KBM-7 (cell line): ENCODE data around the gene ARFGEF3.
A peak's percentile ranks its signal among the peaks of the same experiment; 100 is the strongest.

Experiments
- DNase-seq: peaks from one replicate; pipeline ENCODE4 v3.0.0-alpha.2; 2015
- in situ Hi-C: fragments of 300-500 bp; cut with MboI; formaldehyde crosslinking; loops from 2 replicates; pipeline ENCODE4 v1.14.3; 2020; ENCODE audit warnings: low sequenced_read_pairs, low pct_unique_long_range_greater_than_20kb, mixed read lengths

ARFGEF3 gene

DNA sequence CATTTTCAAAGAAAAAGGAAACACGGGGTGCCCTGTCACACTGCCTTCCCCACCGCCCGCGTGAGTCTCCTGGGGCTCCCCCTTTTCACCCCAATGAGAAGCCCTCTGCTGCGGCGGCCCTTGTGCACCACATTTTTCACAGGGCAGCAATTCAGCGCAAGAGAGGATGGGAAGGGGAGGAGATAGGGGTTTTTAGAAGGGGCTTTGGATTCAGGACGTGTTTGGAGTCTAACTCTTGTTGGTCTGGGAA lies 726 bp upstream of the ARFGEF3 start:
- DNase-seq, result peak; percentile 11
- in situ Hi-C loops, result no loop called here

GRCh38 chr6:138162111-138162954 lies 594 bp downstream of the ARFGEF3 start:
- DNase-seq, result peak; percentile 44
- in situ Hi-C loops, result no loop called here

GRCh38 chr6:138162955-138163575 lies 1.3 kb downstream of the ARFGEF3 start:
- DNase-seq, result no peak
- in situ Hi-C loops, result no loop called here

- in situ Hi-C loops, result no loop called here
- no peak for DNase-seq
These were observed 13.9 kb downstream of the ARFGEF3 start for GRCh38 chr6:138175596-138175995.

GRCh38 chr6:138176652-138177232 lies 15.0 kb downstream of the ARFGEF3 start:
- in situ Hi-C loops, result no loop called here

GRCh38 chr6:138182939-138183789 lies 21.4 kb downstream of the ARFGEF3 start:
- DNase-seq, result no peak
- in situ Hi-C loops, result no loop called here

More at GRCh38 chr6:138176652-138177232, 15.0 kb downstream of the ARFGEF3 start:
- DNase-seq, result no peak

DNA sequence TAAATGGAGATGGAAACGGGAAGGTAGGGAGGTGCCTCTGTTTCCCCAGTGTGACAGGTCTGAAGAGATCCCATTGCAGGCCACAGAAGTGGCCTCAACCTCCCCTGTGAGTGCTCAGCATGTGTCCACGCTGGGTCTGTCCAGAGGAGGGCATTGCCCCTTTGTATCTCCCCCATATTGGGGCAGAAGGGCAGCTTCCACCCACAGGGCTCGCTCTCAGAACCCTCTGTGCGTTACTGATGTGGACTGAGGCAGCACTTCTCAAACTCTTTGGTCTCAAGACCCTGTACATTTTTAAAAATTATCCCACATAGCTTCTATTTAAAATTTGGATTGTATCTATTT lies 22.0 kb downstream of the ARFGEF3 start:
- DNase-seq, result no peak
- in situ Hi-C loops, result no loop called here

DNA sequence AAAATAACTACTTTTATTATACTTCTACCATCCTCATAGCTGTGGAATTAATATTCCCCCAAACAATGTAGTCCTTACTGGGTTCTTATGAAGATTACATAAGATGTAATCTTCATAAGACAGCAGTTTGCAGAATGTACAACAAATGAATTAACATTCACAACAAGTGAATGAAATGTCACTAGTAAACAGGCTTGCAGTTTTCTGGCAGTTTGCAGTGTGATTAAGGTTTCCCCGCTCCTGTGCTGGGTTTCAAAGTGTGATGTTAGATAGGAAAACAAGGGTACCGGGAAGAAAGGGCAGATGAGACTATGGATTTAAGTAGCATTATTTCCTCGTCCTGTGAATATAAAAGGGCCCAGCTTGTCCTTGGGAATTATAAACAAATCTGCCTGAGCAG lies 22.5 kb downstream of the ARFGEF3 start:
- no peak for DNase-seq
- in situ Hi-C loops, result no loop called here

DNA sequence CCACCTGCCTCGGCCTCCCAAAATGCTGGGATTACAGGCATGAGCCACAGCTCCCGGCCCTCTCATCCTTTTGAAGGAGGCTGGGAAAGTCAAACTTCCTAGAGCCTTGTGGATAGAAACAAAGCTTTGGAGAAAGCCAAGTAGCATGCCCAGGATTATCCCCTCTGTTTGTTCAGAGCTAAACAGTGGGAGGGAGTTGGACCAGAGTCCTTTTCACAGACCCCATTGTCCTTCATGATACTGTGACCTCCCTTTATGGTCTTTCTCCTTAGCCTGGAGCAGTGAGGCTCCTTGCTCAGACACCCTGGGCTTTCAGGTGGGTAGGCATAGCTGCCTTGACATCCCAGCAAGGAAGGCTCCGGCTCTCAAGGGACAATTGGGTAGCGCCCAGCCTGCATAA lies 25.4 kb downstream of the ARFGEF3 start:
- in situ Hi-C loops, result no loop called here
- no peak for DNase-seq

- in situ Hi-C loops, result no loop called here
- no peak for DNase-seq
These were observed 26.7 kb downstream of the ARFGEF3 start for GRCh38 chr6:138188278-138188941.

GRCh38 chr6:138194287-138194686 lies 32.5 kb downstream of the ARFGEF3 start:
- no peak for DNase-seq
- in situ Hi-C loops, result no loop called here

GRCh38 chr6:138196122-138196738 lies 34.5 kb downstream of the ARFGEF3 start:
- in situ Hi-C loops, result no loop called here
- DNase-seq, result no peak

DNA sequence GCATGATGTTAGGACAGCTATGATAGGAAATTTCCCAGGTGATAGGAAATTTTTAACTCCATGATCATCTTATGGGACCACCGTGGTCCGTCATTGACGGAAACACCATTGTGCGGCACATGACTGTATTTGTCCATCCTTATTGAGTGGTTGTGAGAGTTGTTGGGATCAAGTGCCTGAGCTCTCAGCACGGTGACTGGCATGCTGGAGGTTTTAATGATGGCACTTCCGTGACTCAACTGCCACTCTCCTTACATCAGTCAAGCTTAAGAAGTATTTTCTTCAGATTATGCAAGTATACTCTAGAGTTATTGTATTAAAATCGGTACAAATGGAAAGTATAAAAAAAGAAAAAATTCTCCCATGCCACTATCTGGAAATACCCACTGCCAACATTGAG lies 35.8 kb downstream of the ARFGEF3 start:
- DNase-seq, result no peak
- in situ Hi-C loops, result no loop called here

GRCh38 chr6:138198430-138199091 lies 36.8 kb downstream of the ARFGEF3 start:
- no peak for DNase-seq
- in situ Hi-C loops, result no loop called here

GRCh38 chr6:138201836-138202235 lies 40.1 kb downstream of the ARFGEF3 start:
- DNase-seq, result no peak
- in situ Hi-C loops, result no loop called here

DNA sequence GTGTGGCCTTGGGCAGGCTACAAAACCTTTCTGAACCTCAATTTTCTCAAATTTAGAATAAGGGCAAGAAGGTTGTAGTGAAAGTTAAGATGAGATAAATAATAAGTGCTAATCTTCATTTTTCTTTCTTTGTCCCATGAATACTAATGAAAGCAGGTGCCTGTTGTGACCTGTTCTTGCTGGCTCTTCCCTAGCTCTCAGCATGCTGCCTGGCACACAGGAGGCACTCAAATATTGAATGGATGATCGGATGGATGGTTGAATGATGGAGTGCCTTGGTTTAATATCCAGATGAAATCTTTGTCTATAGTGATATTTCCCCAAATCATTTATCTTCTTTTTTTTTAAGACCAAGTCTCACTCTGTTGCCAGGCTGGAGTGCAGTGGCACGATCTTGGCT lies 41.6 kb downstream of the ARFGEF3 start:
- in situ Hi-C loops, result no loop called here
- DNase-seq, result no peak

- in situ Hi-C loops, result no loop called here
- no peak for DNase-seq
These were observed 42.6 kb downstream of the ARFGEF3 start for GRCh38 chr6:138204303-138204702.

- DNase-seq, result no peak
- in situ Hi-C loops, result no loop called here
These were observed 43.1 kb downstream of the ARFGEF3 start for GRCh38 chr6:138204792-138205384.
